HFFc6 (cell line): ENCODE results near the gene NFXL1. TPM values are rescaled to one million over a fixed set of nuclear protein-coding genes. Genes with fewer than 3 reads are reported as not detected.

Source experiments
- DNase-seq: peaks from one replicate; pipeline ENCODE4 v3.0.0-alpha.2; 2018
- H3K27ac Mint-ChIP-seq: 2 replicates; pipeline ENCODE4 v1.8.0; 2020; ENCODE audit warnings: mild to moderate bottlenecking, mixed read lengths
- H3K27me3 Mint-ChIP-seq: 2 replicates; pipeline ENCODE4 v1.8.0; 2021; ENCODE audit warnings: mild to moderate bottlenecking, moderate library complexity, mixed read lengths; ENCODE audit not compliant: insufficient read depth
- H3K36me3 Mint-ChIP-seq: 2 replicates; pipeline ENCODE4 v1.8.0; 2021; ENCODE audit warnings: low read depth, mixed read lengths
- H3K4me1 Mint-ChIP-seq: 2 replicates; pipeline ENCODE4 v1.8.0; 2020; ENCODE audit warnings: low read depth, mixed read lengths
- H3K4me3 Mint-ChIP-seq: 2 replicates; pipeline ENCODE4 v1.8.0; 2020; ENCODE audit warnings: mild to moderate bottlenecking, moderate library complexity, mixed read lengths
- H3K9me3 Mint-ChIP-seq: 2 replicates; pipeline ENCODE4 v1.8.0; 2020; ENCODE audit warnings: mild to moderate bottlenecking, mixed read lengths
- CTCF ChIP-seq: fragments of 200-600 bp; sonication (generic); IDR thresholded peaks from 2 replicates; pipeline ENCODE4 v1.5.0; 2021; ENCODE audit warnings: antibody characterized with exemption, mild to moderate bottlenecking
- total RNA-seq, 6 experiments: library from RNA; stranded (reverse); fragmentation: NEBNext Ultra II Directional; extraction: Animal tissue kit (Norgen Biotek cat#: 25700); gene quantifications; 2 replicates in 1 of 6; 3 replicates in 5 of 6; pipeline ENCODE4 v1.2.3, GENCODE V29; 2021

The NFXL1 gene
- total RNA-seq, 6 experiments from 2014 or later = 8.4 to 10.8 (median 10.0) TPM

- no peak for TF ChIP-seq CTCF
- H3K36me3 Mint-ChIP-seq = peaks cover 16% of the 10 kb centered on the region
- H3K4me3 Mint-ChIP-seq = no peak overlapping the region
- no peaks in the 10 kb centered on the region for H3K9me3 Mint-ChIP-seq
- H3K27me3 Mint-ChIP-seq = no peaks in the 10 kb centered on the region
- H3K4me1 Mint-ChIP-seq = peaks cover 72% of the 10 kb centered on the region
- no peak for DNase-seq
- H3K27ac Mint-ChIP-seq = no peak overlapping the region
These were observed 54.1 kb downstream of the NFXL1 start for GRCh38 chr4:47860305-47860704.

- Mint-ChIP-seq H3K27me3 (no peaks in the 10 kb centered on the region), H3K9me3 (no peaks in the 10 kb centered on the region), H3K4me3 (no peak overlapping the region), H3K4me1 (peaks cover 73% of the 10 kb centered on the region), H3K27ac (no peak overlapping the region), H3K36me3 (peaks cover 30% of the 10 kb centered on the region)
- no peak for TF ChIP-seq CTCF
- no peak for DNase-seq
These were observed 56.4 kb downstream of the NFXL1 start for GRCh38 chr4:47858006-47858405.

GRCh38 chr4:47856713-47857112 lies 57.7 kb downstream of the NFXL1 start:
- Mint-ChIP-seq H3K4me3 (no peak overlapping the region; the same call in 1 of the 2 replicates), H3K27ac (peak overlapping the region; percentile 53), H3K27me3 (no peaks in the 10 kb centered on the region), H3K4me1 (peaks cover 73% of the 10 kb centered on the region), H3K36me3 (peaks cover 30% of the 10 kb centered on the region), H3K9me3 (no peaks in the 10 kb centered on the region)
- no peak for DNase-seq
- TF ChIP-seq CTCF = no peak

GRCh38 chr4:47855350-47855749 lies 59.0 kb downstream of the NFXL1 start:
- Mint-ChIP-seq H3K27me3 (no peaks in the 10 kb centered on the region), H3K36me3 (peaks cover 38% of the 10 kb centered on the region), H3K4me1 (peaks cover 85% of the 10 kb centered on the region), H3K27ac (peak overlapping the region; percentile 59), H3K4me3 (no peak overlapping the region; the same call in 1 of the 2 replicates), H3K9me3 (no peaks in the 10 kb centered on the region)
- TF ChIP-seq CTCF = no peak
- peak; percentile 91 for DNase-seq

- no peak for TF ChIP-seq CTCF
- Mint-ChIP-seq H3K4me1 (peaks cover 71% of the 10 kb centered on the region), H3K36me3 (peaks cover 31% of the 10 kb centered on the region), H3K27ac (peak overlapping the region; percentile 60; the same call in 1 of the 2 replicates), H3K4me3 (no peak overlapping the region; the same call in 1 of the 2 replicates), H3K27me3 (no peaks in the 10 kb centered on the region), H3K9me3 (no peaks in the 10 kb centered on the region)
- DNase-seq = peak; percentile 58
These were observed 62.2 kb downstream of the NFXL1 start for GRCh38 chr4:47852136-47852535.

- Mint-ChIP-seq H3K4me3 (no peak overlapping the region), H3K27ac (no peak overlapping the region), H3K4me1 (peaks cover 44% of the 10 kb centered on the region), H3K27me3 (no peaks in the 10 kb centered on the region), H3K9me3 (no peaks in the 10 kb centered on the region), H3K36me3 (peaks cover 37% of the 10 kb centered on the region)
- no peak for TF ChIP-seq CTCF
- no peak for DNase-seq
These were observed 64.9 kb downstream of the NFXL1 start for GRCh38 chr4:47849466-47849865.
